SH-SY5Y (cell line): ENCODE results near the gene MARK3.

Source experiments
- GATA2 ChIP-seq: IDR thresholded peaks from 2 replicates; pipeline ENCODE4 v1.6.1; 2011; ENCODE audit warnings: mild to moderate bottlenecking, low read depth, low read length
- GATA3 ChIP-seq: IDR thresholded peaks from 2 replicates; pipeline ENCODE4 v1.6.1; 2011; ENCODE audit warnings: low read depth, mild to moderate bottlenecking, low read length, moderate library complexity

- TF ChIP-seq GATA3 (no peak), GATA2 (no peak)
These were observed 43.7 kb upstream of the MARK3 start for GRCh38 chr14:103341250-103342129.
